Ureter (tissue), 1 donor: ENCODE data around the gene POLG2. TPM values are rescaled to one million over a fixed set of nuclear protein-coding genes. Genes with fewer than 3 reads are reported as not detected.
A peak's percentile ranks its signal among the peaks of the same experiment; 100 is the strongest.

ENCODE experiments used
- DNase-seq: peaks from one replicate; pipeline ENCODE4 v3.0.0-alpha.2; 2020; ENCODE audit warnings: low spot score
- total RNA-seq: library from RNA; stranded (reverse); gene quantifications from one replicate; pipeline ENCODE4 v1.2.4, GENCODE V29; 2023
- donor health status: DM: yes; HTN: yes; CAD: no.

Gene POLG2
- total RNA-seq: 27.6 TPM

DNA sequence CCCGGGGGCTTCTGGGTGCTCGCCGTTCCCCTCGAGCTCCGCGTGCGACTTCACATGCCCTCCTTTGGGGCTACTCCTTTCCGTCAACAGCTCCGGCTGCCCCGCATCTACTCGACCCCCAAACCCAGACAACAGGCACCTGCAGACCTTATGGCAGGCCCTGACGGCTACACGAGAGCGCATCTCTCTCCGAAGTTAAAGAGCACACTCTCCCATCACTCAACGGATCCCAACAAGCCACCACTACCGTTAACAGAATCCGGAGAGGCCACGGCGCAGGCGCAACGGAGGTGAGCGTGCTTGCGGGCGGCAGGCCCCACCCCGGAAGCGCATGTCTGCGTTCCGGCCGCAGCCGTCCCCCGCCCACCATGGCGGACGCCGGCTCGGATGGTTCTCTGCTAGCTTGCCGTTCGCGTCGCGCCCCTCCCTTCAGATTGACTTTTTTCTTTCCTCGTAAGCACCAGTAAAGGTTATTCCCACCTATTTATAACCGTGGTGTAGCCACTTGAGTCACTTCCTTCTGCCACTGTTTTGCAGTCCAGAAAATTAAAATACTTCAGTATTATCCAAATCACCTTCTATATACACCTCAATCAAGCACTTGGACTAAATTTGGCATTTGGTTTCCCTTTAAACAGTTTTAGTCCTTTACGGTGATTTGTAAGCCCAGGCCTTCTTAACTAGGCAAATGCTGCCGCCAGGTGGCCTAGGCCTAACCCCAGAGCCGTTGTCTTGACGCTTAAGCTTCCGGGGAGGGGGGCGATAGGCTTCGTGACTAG lies at the start of gene POLG2:
POLG2 (minus strand) TSS at position 269 of the 779 bp plus-strand sequence; CDS start at position 183, 86 bp downstream.
- peak; percentile 93 for DNase-seq

DNA sequence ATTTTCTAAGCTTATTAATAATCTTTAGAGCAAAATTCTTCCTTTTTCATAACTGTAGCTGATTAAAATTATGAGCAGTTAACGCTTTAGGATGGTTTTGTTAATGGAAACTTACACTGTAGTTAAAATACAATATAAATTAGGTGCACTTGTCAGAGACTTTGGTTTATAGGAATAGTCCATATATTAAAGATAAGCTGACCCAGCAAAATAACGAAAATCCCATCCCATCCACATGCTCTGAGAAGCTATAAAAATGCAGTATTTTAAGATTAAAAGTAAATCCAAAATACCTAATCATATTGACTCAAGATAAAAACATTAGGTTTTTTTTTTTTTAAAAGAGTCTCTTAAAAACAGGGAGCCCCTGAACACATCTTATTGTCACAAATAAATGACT lies 47.9 kb upstream of the POLG2 start:
- DNase-seq: no peak

DNA sequence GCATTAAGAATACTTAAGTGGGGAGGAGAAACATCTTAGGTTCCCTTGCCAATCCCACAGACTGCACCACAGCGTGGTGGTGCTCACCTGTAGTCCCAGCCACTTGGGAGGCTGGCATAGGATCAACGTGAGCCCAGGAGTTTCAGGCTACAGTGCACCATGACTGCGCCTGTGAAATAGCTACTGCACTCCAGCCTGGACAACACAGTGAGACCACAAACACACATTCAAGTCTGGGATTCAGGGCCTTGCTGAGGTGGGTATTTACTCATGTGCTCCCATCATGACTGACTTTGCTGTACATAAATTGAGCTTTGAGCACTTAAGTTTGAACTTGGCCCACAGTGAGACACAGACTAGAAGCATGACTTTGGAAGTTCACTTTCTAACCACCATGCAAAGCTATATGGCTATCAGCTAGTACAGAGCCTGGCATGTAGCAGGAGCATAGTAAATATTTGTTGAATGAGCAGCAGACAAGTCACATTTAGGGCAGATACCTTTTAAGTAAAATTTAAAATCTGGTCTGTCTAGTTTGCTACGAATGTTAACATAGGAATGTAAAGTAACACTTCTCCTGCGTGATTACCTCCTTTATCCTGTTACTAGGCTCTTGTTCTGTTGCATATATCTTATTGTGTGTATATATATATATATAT lies 43.4 kb upstream of the POLG2 start:
- no peak for DNase-seq

DNA sequence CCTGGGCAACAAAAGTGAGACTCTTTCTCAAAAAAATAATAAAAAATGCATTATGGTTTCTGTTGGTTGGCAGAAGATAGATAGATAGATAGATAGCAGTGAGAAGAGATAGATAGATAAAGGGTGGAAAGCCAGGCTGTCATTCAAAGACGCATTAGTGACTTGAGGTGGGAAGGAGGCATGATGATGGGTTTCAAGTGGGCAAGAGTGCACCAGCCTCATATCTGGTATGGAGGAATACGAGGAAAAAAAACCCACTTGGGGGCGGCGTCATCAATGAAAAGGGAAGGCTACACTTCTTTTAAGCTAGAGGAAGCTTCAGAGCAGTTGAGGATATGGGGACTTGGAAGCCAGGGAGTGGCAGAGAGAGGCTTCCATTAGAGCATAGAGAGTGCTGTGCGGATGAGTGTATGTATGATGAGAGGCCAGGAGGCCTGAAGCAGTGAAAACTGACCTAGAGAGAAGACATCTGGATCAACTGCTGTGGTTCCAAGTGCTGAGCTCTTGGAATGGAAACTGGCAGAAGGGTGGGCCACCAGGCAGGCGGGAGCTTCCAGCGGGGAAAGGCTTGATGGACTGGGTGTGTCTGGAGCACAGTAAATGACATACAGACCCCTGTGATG lies 41.8 kb upstream of the POLG2 start:
- DNase-seq: no peak

DNA sequence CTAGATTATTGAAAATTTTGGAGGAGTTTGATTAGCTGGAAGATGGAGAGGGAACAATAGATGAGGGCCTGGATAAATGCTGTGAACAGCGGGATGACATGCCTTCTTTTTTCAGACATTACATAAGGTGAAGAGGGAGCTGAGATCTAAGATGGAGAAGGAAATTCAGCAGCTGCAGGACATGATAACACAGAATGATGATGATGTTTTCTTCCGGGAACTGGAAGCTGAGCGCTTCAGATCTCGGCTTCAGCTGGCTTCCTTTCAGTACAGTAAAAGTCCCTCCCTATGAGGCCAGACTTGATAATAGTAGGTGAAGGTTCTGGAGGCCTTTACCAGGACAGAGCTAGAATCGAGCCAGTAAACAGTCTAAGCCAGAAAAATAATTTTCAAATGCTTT lies 40.6 kb upstream of the POLG2 start:
- no peak for DNase-seq

DNA sequence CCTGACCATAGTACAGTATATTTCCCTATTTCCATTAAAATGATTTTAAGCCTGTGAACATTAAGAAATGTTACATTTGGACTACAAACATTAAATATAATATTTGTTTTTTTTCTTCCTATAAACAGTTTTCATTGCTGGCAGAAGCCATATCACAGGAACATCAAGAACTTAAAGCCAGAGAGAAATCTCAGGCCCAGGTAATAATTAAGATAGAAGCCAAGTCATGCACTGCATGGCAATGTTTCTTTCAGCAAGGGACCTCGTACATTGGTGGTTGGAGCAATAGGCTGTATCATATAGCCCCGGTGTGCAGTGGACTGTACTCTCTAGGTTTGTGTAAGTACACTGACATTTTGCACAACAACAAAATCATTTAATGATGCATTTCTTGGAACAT lies 40.1 kb upstream of the POLG2 start:
- DNase-seq: no peak

DNA sequence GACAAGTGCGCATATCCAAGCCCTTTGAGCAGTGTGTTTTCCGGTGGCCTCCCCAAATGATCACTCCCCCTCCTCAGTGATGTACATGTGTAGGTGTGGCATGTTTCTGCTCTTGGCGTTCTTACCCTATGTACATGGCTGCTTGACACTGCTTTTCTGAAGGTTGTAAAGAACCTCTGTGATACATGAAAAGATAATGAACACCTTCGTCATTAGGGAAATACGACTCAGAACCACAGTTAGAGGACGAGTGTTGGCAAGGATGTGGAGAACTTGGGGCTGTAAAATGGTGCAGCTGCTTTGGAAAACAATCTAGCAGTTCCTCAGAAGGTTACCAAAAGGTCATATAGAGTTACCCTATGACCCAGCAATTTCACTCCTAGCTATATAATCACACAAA lies 38.5 kb upstream of the POLG2 start:
- no peak for DNase-seq

DNA sequence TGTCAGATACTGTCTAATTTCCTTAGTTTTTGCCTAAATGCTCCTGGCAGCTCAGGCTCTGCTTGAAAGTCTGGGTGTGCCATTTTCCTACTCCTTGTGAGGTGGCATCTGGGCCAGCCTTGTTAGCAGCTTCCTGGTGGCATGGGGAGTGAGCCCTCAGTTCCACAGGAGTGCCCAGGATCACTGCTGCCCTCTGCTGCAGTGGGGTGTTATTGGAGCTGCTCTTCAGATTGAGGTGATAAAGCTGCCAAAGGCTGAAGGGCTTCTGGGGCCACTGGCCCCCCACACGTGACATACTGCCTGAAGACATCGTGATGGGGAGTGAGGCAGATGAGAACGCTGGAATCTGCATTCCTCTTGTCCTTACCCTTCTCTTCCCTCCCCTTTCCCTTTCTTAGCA lies 37.3 kb upstream of the POLG2 start:
- no peak for DNase-seq

DNA sequence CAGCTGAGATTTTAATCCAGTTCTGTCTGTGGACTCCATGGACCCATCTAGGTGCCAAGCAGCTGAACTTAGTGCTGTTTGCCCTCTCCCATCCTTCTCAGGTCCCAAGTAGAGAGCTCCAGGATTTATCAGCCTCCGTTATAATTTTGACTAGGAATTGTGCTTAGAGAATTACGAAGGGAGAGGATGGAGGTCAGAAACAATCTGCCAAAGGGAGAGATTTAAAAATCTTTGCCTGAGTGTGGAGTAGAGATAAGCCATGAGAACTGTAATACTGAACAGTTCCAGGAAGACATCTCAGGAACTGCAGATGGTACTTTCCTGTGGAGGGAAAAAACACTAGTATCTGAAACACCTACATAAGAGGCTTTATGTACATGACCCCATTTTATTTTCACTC lies 36.9 kb upstream of the POLG2 start:
- no peak for DNase-seq

DNA sequence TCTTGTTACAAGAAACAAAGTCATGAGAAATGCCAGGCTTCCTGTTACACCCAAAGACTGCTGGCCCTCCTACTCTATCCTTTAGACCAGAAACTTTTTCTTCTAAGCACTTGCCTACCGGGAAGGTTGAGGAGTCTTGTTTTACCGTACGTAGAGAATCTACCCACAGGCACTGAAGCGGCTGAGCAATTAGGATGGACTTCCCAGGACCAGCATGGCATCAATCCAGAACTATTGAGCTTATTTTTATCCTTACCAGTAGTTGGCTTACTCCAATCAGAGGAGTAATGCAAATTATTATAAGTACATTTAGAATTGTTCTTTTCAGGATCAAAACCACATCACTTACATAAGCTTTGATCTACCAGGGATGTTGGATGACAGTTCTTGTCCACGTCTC lies 35.6 kb upstream of the POLG2 start:
- no peak for DNase-seq

DNA sequence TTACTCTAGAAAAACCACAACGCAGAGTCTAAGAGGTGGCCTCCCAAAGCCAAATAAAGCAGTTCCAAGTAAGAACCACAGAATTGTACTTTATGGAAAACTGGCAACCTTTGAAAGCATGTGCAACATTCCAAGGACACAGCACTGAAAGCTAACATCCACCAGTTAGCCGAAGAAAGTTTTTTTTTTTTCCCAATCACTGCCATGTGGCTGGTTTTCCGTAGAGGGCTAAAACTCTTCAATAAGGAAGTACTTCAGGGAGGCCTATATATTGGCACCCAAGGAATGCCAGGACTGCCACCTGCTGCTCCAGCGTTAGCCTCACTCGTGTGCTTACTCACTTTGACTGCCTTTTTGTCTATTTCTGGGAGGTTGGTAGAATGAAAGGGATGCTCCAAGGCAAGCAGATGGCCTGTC lies 35.1 kb upstream of the POLG2 start:
- DNase-seq: no peak

DNA sequence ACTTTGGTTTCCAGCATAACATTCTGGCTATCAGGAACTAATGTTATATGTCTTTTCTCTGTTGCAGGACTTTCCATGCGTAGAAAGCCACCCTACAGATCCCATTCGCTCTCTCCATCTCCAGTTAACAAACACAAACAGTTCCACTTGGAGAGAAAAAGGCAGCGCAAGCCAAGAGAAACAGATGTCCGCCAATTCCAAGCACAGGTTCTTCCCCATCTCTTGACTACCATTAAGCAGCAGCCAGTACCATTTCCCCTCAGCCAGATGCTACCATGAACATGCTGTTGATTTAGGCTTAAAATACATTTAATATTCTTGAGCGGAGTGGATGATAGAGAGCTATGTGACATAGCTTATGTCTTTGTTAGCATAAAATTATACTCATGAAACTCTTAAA lies 32.4 kb upstream of the POLG2 start:
- DNase-seq: no peak

DNA sequence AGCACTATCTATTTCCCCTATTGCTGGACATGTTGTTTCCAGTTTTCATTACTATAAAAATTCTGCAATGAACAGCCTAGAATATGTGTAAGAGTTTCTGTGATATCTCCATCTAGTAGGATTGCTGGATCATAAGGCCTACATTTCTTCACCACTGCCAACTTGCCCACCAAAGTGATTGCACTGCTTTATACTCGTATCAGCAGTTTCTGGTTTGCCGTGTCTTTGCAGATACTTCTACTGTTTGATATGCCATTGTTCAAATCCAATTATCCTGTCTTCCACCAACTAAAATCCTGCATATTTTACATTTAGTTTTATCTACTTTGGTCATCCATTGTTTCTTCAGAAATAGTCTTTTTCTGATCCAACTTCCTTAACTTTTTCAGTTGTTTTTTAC lies 31.1 kb upstream of the POLG2 start:
- no peak for DNase-seq

DNA sequence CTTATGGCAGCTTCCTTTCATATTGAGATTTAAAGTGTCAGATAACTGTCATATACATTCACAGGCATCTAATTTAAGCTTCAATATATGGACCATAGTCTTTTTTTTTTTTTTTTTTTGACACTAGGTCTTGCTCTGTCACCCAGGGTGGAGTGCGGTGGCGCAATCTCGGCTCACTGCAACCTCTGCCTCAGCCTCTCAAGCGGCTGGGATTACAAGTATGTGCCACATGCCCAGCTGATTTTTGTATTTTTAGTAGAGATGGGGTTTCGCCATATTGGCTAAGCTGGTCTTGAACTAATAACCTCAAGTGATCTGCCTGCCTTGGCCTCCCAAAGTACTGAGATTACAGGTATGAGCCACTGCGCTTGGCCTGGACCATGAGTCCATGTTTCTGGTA lies 23.5 kb upstream of the POLG2 start:
- DNase-seq: no peak

DNA sequence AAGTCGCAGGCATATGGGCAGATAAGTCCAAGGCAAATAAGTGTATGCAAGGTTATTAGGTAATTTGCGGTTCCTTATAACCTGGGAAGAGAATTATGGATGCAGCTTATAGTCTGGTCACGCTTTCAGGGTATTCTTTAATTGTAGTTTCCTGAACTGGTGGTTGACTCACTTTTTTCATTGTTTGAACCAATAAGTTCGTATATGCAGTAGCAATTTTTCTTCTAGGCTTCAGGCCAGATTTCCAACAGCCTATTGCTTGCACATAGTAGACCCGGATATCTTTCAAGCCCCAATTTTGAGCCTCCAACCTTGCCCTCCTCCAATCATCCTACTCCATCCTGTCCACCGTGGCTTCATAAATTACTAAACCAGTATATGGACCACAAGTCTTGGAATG lies 22.7 kb upstream of the POLG2 start:
- no peak for DNase-seq

DNA sequence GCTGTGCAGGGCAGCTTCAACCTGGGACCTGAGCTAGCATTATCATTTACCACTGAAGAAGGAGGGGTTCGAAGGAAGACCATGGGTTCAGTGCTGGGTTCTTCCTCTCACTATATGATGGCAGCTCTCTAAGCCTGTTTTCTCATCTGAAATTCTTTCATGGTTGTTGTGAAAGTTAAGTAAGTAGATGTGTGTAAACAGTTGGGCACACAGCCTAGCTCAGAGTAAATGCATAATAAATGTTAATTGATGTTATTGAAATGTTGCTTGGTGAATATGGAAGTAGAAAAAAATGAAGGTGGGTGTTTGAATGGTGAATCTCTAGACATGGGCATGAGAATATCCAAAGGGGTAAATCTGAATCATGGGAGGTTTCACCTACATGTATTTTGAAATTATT lies 19.0 kb upstream of the POLG2 start:
- DNase-seq: no peak

DNA sequence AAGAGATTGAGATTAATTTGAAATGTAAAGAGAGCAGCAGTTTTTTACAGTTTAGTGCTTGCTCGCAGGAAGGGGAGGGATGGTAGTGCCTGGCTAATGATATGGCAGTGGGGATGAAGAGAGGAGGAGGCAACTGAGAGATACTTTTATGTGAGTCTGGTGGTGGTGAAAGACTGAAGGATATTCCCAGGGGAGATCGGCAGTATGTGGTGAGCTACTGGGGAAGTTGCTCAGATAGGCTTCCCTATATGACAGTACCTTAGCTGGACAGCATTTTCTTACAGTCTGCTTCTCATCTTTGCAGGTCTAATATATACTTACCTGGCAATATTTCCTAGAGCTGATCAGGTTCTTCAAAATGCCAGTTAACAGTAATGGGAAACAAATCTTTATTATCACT lies 18.6 kb upstream of the POLG2 start:
- no peak for DNase-seq

DNA sequence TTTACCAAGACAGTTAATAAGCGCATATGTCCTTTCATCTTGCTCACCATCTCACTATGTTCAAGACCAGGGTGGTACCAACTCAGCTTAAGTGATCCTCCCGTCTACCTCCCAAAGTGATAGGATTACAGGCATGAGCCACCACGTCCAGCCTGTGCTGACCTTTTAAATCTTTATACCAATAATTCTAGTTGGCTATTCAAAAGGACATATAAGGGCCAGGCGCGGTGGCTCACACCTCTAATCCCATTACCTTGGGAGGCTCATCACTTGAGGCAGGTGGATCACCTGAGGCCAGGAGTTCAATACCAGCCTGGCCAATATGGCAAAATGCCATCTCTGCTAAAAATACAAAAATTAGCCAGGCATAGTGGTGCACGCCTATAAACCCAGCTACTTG lies 12.3 kb upstream of the POLG2 start:
- no peak for DNase-seq

DNA sequence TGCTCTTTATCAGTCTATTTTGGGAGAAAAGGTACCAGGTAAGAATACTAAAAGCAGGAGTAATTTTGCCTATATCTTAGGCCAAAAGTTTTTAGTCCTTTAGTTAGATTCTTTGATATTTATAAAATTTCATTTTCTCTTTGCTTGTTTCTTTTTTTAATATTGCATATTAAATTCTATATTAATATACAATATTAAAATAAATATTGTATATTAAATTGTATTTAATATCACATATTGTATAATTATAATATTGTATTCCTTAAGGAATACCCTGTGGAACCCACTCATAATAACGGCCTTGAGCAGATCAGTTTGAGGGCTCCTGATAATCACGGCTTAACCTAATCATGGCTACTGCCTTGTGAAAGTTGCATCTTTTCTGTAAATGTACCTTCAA lies 11.8 kb upstream of the POLG2 start:
- DNase-seq: no peak

DNA sequence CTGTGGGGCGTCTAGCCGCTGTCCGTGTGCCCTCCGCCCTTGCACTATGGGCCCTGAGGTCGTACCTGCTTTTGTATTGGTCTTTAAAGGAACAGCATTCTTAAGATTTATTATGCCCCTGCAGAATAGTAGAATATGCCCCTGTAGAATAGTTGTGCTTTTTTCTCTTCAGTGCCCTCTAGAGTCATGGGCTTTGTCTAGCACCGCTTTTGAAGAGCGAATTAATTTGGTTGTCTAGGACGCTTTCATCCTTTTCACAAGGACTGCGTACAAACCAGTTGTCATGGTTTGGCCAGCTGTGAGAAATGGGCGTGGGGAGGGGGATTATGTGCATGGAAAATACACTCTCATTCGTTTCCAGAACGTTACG lies 10.5 kb upstream of the POLG2 start:
- DNase-seq: peak; percentile 46

DNA sequence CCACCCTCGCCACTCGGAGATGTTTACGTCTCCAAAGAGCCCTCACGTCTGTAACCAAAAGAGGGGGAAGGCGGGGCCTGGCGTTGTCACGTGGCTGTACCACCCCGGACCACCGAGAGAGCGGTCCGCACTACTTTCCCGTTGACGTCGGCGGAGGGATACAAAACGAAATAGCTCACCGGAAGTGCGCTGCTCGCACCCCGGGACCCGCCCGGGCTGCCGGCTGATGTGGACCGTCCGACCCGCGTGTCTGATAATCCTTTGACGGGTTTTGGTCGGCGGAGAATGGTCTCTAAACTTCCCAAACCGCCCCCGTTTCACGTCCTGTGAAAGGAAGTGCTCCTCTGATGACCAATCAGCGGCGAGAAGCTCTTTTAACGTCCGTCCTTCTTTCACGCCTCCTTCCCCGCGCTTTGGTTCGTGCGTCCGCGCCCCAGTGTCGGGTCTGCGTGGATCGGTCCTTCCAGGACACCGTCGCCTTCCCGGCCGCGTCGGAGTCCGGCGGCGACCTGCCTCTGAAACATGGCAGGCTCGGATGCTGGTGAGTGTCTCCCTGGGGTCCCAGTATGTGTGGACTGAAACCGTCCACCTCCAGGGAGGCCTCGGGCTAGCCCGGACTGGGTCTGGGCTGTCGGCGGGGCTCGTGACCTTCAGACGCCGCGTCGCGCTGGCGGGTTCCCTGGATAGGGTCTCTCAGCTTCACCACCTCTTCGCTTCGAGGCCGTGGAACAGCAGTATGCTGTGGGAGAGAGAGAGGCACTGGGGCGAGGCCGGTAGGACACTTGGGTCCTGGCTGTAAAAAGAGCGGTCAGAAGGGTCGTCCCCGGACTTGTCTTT lies 9.9 kb upstream of the POLG2 start, which contains the start of gene CEP95:
CEP95 (plus strand) TSS at position 402 of the 837 bp plus-strand sequence; CDS start at position 523, 121 bp downstream.
- peak; percentile 97 for DNase-seq

DNA sequence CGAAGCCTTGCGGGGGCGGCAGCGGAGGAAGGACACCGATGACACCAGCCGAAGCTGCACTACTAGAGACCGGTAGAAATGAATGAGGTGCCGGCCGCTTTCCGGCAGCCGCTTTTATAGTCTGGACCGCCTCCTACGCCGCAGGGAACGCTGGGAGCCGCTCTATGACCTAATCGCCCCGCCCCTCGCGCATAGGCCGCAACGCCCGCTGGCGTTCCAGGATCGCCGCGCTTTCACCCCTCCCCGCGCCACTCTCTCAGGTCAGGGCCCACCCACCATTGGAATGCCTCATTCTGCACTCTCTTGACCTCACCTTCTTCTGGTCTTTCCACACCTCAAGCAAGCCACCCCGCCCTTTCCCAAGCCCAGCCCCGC lies 9.3 kb upstream of the POLG2 start, which contains the start of gene DDX5:
DDX5 (minus strand) TSS at position 89 of the 375 bp plus-strand sequence. CDS start 170 bp downstream, outside the sequence.
- peak; percentile 99 for DNase-seq
